Smooth muscle cell of the coronary artery (primary cell): ENCODE results near the gene NPTXR. TPM values are rescaled to one million over a fixed set of nuclear protein-coding genes. Genes with fewer than 3 reads are reported as not detected.

Experiments
- total RNA-seq: library from RNA; depleted of rRNA; stranded (reverse); fragments of >200 nt; gene quantifications from 2 replicates; pipeline ENCODE4 v1.2.3, GENCODE V29; 2014; ENCODE audit warnings: low replicate concordance

NPTXR gene
- total RNA-seq = 0.60 and 2.0 TPM in 2 replicates

DNA sequence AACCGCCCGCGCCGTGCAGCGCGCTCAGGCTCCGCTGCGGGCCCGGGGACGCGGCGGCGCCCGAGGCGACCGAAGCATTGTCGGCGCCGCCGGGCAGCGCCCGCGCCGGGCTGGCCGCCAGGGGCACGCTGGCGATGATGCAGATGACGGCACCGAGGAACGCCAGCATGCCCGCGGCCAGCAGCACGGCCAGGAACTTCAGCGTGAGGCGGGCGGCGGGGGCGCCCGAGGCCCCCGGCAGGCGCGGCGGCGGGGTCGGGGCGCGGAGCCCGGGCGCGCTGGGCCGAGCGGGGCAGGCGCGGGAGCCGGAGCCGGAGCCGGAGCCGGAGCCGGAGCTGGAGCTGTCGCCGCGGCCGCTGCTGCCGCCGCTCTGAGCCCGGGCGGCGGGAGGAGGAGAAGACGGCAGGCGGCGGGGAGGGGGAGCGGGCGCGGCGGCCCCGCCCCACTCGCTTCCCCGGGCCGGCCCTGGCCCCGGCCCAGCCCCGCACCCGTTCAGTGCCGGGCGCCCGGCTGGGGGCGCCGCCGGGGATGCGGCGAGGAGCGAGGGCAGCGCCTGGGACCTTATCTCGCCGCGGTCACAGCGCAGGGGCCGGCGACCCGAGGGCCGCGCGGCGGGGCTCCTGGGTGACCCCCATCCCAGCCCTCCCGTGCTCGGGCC is at the start of gene NPTXR:
Gene NPTXR (minus strand): TSS at position 372 of the 658 bp plus-strand sequence.

DNA sequence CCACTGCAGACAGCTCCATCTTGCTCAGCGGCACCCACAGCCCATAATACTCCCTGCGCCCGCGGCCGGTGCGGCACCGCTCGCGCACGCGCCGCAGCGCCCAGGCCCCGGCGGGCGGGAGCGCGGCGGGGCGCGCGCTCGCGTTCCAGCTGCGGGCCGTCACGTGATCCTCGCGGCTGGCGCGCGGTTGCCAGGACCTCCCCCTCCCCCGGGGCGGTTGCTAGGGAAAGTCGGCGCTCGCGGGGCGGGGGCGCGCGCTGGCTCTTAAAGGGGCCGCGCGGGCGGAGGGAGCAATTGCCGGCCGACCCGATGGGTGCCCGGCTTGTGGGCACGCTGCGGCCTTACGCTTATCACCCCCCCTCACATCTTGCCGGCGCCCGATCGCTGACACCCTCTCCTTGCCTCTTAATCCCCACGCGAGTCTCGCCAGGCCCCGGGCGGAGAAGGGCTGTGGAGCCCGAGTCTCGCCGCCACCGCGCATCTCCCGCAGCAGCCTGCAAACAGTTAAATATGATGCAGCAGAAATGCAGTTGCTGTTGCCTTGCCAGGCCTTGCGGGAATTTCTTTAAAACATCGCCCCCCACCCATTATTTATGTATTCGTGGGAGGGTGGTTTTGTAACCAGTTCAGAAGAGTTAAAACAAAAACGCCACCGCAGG is 28.5 kb upstream of the NPTXR start, which contains the start of gene CBX6:
Gene CBX6 (minus strand): TSS at position 45 of the 659 bp plus-strand sequence. CDS start 26 bp downstream, at position 19.

DNA sequence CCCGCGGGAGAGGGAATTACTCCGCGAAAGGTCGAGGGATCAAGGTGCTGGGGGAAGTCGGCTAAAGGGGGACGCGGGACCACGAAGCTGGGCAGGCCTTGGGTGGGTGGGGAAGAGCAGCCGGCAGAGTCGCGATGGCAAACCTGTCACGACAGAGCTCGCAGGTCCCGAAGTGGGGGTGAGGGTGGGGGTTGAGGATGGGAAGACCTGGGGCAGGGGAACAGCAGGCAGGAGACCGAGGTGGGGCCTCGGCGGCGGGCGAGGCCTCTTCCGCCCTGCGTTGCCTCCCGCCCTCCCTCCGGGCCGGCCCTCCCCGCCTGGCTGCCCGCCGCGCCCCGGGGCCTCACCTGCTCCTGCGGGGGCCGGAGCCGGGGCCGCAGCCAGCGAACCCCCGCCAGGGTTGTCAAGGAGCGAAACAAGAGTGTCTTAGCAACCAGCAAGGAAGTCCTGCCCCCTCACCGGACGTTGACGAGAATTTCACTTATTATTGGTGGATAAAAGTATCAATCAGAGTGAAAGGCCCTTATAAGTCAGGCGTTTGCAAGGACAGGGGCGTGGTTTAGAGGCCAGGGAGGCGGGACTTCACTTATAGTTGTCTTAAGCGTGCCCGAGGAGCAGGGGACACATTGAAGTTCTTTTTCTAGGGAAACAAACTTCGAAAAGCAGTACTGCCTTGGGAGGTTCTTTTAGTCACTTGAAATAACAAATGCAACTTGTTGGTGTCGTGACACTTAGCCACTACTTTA is 49.9 kb downstream of the NPTXR start, which contains the start of gene DNAL4:
Gene DNAL4 (minus strand): TSS at position 423 of the 746 bp plus-strand sequence. CDS start 11,412 bp downstream, outside the sequence.

Other genes with a start within 250 kb of the NPTXR start
- gene FAM227A, start 187.6 kb downstream of the NPTXR start, total RNA-seq = 0.75 and 2.2 TPM in 2 replicates
- gene CBY1, start 187.4 kb downstream of the NPTXR start, total RNA-seq = 16.1 and 26.8 TPM in 2 replicates
- 48.3 and 75.0 TPM in 2 replicates for gene TOMM22, start 162.1 kb downstream of the NPTXR start, total RNA-seq
- gene JOSD1, start 143.1 kb downstream of the NPTXR start, total RNA-seq = 31.1 and 54.8 TPM in 2 replicates
- gene GTPBP1, start 138.1 kb downstream of the NPTXR start, total RNA-seq = 34.4 and 54.5 TPM in 2 replicates
- 41.9 and 65.1 TPM in 2 replicates for gene SUN2, start 88.0 kb downstream of the NPTXR start, total RNA-seq
- gene DNAL4, start 49.9 kb downstream of the NPTXR start, total RNA-seq = 12.4 and 19.4 TPM in 2 replicates
- 22.2 and 24.6 TPM in 2 replicates for gene CBX6, start 28.2 kb upstream of the NPTXR start, total RNA-seq
- not detected in 2 replicates for gene APOBEC3A, start 113.6 kb upstream of the NPTXR start, total RNA-seq
- 0.82 and 1.6 TPM in 2 replicates for gene APOBEC3B, start 138.3 kb upstream of the NPTXR start, total RNA-seq
- gene APOBEC3C, start 170.2 kb upstream of the NPTXR start, total RNA-seq = 5.4 and 6.0 TPM in 2 replicates
- 0.60 and 4.8 TPM in 2 replicates for gene APOBEC3D, start 177.1 kb upstream of the NPTXR start, total RNA-seq
- gene APOBEC3F, start 196.8 kb upstream of the NPTXR start, total RNA-seq = 5.3 and 8.1 TPM in 2 replicates
- 8.6 and 9.1 TPM in 2 replicates for gene APOBEC3G, start 233.2 kb upstream of the NPTXR start, total RNA-seq